ENCODE measurements around the gene E2F2.

The E2F2 gene

DNA sequence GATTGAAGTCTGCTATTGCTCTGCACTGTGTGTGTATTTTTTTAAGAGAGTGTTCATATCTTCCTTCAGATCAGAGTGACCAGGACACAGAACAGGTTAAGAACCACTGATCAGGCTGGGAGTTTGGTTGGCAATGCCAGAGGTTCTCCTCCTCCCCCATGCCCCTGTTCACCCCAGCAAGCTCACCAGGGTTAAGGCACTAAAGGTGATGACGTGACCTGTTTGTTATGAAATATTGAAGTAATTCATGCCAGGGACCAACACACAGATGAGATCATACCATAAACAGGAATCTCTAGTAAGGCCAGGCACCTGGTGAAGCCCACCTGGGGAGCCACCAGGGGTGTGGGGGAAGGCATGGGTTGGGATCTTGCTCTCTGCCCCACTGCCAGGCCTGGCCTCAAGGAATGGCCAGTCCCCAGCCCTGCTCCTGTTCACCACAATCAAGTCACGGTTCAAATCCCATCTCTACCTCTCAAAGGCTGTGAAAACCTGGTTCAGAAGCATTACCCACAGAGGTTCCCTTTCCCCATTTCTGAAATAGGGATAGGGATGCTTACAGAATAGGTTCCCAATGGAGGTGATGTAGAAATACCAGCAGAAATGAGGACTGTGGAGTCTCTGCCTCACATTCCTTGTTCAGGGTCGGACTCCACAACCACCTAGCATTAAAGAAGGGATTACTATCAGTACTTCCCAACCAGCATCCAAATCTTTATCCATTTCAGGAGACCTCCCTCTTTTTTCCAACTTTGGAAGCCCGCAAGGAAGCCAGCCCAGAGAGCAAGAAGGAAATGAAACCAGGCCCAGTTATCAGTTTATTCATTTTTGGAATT, 25.8 kb upstream of the E2F2 start:
- Mint-ChIP-seq H3K4me1 (peaks cover 75% of the 10 kb centered on the region), H3K4me3 (peak overlapping the region; percentile 95 to 97), H3K9me3 (no peaks in the 10 kb centered on the region), H3K27me3 (peaks cover 10% of the 10 kb centered on the region), H3K27ac (peak overlapping the region; percentile 58 to 81)
- DNase-seq = no peak
- ATAC-seq = no peak

DNA sequence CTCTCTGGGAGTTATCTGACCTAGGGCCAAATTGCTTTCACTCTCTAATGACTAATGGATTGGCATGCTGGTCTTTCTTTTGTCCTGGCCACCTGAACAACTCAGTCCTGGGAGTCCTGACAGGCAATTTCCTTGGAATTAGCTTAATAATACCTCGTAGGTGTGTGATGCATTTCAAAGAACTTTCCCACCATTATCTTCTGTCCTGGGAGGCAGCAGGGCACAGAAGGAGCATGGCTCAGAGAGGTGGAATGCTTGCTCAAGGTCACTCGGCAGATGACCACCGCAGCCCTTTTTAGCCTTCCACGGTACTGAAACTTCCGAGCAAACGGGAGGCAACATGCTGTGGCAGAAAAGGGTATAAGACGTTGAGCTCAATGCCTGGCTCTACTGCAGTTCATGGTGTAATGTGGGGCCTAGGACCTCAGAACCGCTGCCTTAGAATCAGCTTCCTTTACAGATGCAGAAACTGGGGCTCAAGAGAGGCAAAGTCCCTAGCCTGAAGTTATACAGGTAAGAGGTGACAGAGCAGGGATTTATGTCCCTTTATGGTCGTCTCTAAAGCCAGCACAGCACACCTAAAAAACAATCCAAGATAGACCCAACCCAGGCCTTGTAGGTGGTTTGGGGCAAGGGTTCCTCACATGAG, 25.1 kb upstream of the E2F2 start:
- peak overlapping the region; percentile 43 to 58 for H3K27ac Mint-ChIP-seq
- H3K4me1 Mint-ChIP-seq = peaks cover 74% of the 10 kb centered on the region
- DNase-seq (no peak), ATAC-seq (no peak)
- H3K4me3 Mint-ChIP-seq = peak overlapping the region; percentile 87 to 97
- peaks cover 7% of the 10 kb centered on the region for H3K27me3 Mint-ChIP-seq
- H3K9me3 Mint-ChIP-seq = no peaks in the 10 kb centered on the region

DNA sequence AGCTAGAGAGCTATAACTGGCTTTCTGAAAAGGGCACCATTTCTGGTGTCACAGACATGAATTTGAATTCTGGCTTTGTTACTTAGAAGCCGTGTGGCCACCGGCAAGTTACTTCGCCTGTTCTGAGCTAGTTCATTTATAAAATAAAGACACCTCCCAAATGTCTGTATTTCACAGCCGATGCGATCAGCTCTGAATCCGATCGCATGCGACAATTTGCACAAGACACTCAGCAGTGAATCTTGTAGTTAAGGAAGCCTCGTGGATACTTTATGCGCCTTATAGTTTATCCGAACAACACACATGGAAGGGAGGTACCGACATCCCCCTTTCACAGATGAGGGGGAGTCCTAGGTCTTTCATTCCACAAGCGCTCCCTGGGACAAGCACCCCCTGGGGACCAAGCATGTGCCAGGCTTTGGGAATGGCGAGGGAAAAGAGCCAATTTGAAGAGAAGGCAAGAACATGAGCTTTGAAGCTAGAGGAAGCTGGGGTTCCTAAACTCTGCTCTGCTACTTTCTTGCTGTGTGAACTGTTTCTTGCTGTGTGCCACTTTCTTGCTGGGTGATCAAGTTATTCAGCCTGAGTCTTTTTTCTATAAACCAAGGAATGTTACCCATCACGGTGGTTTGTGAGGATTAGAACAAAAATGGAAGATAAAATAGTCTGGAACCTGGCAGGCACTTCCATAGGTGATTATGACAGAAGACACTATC, 24.4 kb upstream of the E2F2 start:
- Mint-ChIP-seq H3K27me3 (peaks cover under 1% of the 10 kb centered on the region), H3K9me3 (no peaks in the 10 kb centered on the region), H3K4me1 (peaks cover 74% of the 10 kb centered on the region), H3K4me3 (peak overlapping the region; percentile 87 to 97), H3K27ac (peak overlapping the region; percentile 55 to 87)
- DNase-seq = no peak
- peak; percentile 20 for ATAC-seq

DNA sequence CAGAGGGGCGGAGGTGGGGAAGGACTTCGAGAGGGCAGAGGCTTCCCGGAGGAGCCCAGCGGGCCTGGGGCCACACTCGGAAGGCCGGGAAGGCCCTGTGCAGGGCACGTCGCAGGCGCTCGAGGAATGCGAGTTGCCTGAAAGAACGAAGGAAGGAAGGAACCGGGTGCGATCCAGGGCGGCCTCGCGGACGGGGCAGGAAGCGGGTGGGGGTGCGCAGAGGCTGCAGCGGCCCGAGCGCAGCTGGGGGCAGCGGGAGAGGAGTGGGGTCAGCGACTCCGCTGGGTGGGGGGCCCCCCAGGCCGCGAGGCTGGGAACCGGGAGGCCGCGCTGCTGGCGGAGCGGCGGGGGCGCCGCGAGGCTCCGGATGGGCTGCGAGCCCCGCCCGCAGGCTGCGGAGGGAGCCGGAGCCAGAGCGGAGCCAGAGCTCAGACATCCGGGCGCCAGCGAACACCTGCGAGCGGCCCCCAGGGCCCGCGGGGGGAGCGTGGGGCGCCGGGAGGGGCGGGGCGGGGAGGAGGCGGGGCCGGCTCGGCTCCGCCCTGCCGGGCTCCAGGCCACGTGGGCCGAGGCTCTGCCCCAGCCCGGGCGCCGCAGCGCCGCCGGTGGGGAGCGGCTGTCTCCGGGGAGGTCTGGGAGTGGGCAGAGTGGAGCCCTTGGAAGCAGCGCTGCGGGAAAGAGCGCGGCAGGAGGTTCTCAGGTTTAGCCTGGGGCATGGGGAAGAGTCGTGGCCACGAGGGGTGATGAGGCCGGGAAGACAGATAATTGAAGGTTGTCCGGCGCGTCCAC, 23.6 kb upstream of the E2F2 start:
- ATAC-seq (peak; percentile 81), DNase-seq (peak; percentile 83 to 84)
- Mint-ChIP-seq H3K27ac (peak overlapping the region; percentile 95 to 97), H3K9me3 (no peaks in the 10 kb centered on the region), H3K27me3 (no peaks in the 10 kb centered on the region), H3K4me3 (peak overlapping the region; percentile 95 to 97), H3K4me1 (peaks cover 67% of the 10 kb centered on the region)

DNA sequence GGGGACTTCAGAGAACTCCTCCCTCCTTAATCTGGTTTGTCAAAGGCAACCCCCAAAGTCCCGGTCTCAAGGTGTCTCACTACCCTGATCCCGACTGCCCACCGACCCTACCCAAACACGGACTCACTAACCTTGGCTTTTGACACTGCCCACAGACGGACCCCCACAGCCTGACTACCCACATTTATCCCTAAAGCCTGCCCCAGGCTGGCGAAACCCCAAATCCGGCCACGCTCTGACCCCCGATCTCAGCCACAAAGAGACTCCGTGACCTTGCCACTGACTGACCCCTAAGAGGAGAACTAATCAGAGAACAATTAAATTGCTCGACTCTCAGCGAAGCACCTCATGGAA, 23.1 kb upstream of the E2F2 start:
- Mint-ChIP-seq H3K9me3 (no peaks in the 10 kb centered on the region), H3K4me1 (peaks cover 65% of the 10 kb centered on the region), H3K27ac (peak overlapping the region; percentile 95 to 97), H3K4me3 (peak overlapping the region; percentile 93 to 95), H3K27me3 (no peaks in the 10 kb centered on the region)
- ATAC-seq (no peak), DNase-seq (no peak)

DNA sequence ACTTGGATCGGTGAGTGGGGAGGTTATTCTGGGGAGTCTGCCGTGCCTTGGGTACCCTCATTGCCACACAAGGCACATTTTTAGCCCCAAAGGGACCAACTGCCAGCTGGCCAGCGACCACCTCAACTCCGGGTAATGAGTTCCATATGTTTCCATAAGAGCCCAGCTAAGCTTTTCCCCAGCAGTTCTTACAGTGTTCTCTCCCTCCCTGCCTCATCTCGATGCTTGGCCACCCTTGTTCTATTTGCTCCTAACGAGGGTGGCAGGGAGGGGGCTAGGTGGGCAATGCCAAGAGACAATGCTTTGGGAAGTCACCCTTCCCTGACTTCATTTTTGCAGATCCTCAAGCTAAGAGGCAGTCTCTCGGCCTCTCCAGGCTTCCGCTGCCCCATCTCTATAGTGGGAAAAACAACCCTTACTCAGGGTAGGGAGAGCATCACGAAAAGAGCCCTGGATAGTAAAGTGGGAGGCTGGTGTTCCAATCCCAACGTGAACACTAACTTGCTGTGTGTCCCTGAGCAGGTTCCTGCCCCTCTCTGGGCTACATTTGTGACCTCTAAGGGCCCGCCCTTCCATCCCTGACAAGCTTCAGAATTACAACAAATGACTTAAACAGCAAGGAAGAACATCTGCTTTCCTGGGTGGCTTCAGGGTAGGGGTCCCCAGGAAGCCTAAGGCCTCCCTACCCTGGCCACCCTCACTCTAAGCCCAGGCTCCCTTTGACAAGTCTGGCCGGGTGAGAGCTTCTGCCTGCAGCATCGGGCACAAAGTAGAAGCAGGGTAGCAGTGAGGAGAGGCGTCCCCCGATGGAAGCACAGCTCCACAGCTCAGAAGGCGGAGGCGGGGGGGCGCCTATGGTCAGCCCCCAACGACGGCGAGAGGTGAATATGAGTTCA, 22.4 kb upstream of the E2F2 start:
- no peak for DNase-seq
- Mint-ChIP-seq H3K27me3 (no peaks in the 10 kb centered on the region), H3K4me1 (peaks cover 65% of the 10 kb centered on the region)

DNA sequence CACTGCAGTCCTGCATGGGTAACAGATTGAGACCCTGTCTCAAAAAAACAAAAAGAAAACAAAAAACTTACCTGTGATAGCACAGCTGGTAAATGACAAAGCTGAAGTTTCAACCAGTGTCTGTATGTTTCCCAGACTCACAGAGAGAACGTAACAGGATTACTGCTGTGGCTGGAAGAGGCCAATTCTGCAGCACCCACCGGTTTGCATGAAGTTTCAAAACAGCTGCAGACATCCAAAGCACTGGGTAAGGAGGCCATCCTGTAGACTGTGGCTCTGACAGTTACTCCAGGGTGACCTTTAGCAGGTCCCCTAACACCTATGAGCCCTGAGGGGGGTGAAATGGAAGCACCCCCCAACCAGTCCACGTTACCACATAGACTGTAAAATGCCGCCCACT, 20.8 kb upstream of the E2F2 start:
- no peaks in the 10 kb centered on the region for H3K9me3 Mint-ChIP-seq
- H3K27me3 Mint-ChIP-seq = no peaks in the 10 kb centered on the region
- peaks cover 53% of the 10 kb centered on the region for H3K4me1 Mint-ChIP-seq
- no peak overlapping the region for H3K27ac Mint-ChIP-seq
- ATAC-seq (no peak), DNase-seq (no peak)
- no peak overlapping the region for H3K4me3 Mint-ChIP-seq

More for the DNA sequence above, 22.4 kb upstream of the E2F2 start:
- Mint-ChIP-seq H3K9me3 (no peaks in the 10 kb centered on the region), H3K27ac (peak overlapping the region in 1 of 2 donors; percentile 95), H3K4me3 (peak overlapping the region; percentile 93 to 95)
- no peak for ATAC-seq

DNA sequence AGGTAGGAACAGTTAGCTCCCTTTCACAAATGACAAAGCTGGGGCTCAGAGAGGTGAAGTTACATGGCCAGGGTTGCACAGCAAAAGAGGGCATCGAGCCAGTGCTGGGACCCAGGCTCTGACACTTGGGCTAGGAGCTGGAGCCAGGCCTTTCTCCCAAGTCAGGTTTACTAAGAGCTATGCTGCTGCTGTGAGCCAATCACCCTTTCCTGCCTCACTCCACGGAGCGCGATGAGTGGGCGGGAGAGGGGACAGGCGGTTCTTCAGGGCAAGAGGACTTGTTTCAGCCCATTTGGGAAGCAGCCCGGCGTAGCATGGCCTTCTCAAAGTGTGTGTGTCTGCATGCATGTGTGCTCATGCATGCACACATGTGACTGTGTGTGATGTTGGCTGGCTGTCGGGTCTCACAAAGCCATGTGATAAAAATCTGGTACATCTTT, 17.7 kb upstream of the E2F2 start:
- no peak for ATAC-seq

DNA sequence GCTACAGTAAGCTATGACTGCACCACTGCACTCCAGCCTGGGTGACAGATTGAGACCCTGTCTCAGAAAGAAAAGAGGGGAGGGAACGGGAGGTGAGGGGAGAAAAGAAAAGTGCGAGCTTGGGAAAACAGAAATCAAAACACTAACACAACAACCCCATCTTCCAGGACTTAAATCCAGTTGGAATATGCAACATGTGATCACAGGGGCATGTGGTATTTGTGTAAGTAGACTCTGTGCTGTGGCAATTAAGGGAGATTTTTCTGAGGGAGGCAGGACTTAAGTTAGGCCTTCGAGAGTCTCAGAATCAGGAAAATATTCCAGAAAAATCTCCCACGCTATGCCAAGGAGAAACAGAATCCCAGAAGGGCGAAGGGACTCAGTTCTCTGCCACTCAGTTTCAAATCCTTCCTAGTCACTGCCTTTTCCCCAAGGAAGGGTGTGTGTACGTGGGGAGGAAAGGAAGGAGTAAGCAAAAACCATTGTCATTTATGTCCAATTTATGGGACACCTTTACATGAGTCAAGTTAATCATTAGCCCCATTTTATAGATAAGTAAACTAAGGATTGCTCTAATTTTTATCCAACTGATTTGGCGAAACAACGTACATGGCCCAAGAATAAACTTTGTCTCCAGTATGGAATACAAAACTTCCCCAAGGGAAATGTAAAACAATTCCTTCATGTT, 16.0 kb upstream of the E2F2 start:
- no peaks in the 10 kb centered on the region for H3K27me3 Mint-ChIP-seq
- no peak overlapping the region for H3K4me3 Mint-ChIP-seq
- DNase-seq (no peak), ATAC-seq (no peak)
- H3K4me1 Mint-ChIP-seq = peaks cover 24% of the 10 kb centered on the region
- H3K27ac Mint-ChIP-seq = peak overlapping the region in 1 of 2 donors; percentile 74
- H3K9me3 Mint-ChIP-seq = no peaks in the 10 kb centered on the region

More for the DNA sequence above, 17.7 kb upstream of the E2F2 start:
- Mint-ChIP-seq H3K27me3 (no peaks in the 10 kb centered on the region), H3K4me1 (peaks cover 35% of the 10 kb centered on the region), H3K27ac (peak overlapping the region in 1 of 2 donors; percentile 72), H3K9me3 (no peaks in the 10 kb centered on the region), H3K4me3 (no peak overlapping the region)
- DNase-seq = no peak

DNA sequence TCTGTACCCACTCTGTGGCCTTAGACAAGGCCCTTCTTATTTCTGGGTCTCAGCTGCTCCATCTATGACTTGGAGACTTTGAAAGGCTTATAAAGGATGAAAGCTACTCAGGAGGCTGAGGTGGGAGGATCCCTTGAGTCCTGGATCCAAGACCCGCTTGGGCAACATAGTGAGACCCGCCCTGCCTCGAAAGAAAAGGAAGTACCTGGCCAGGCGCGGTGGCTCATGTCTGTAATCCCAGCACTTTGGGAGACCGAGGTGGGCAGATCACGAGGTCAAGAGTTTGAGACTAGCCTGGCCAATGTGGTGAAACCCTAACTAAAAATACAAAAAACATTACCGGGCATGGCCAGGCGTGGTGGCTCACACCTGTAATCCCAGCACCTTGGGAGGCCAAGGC, 14.8 kb upstream of the E2F2 start:
- DNase-seq (no peak), ATAC-seq (no peak)
- Mint-ChIP-seq H3K9me3 (no peaks in the 10 kb centered on the region), H3K27ac (no peak overlapping the region), H3K27me3 (no peaks in the 10 kb centered on the region), H3K4me3 (no peak overlapping the region), H3K4me1 (peaks cover 13% of the 10 kb centered on the region)

DNA sequence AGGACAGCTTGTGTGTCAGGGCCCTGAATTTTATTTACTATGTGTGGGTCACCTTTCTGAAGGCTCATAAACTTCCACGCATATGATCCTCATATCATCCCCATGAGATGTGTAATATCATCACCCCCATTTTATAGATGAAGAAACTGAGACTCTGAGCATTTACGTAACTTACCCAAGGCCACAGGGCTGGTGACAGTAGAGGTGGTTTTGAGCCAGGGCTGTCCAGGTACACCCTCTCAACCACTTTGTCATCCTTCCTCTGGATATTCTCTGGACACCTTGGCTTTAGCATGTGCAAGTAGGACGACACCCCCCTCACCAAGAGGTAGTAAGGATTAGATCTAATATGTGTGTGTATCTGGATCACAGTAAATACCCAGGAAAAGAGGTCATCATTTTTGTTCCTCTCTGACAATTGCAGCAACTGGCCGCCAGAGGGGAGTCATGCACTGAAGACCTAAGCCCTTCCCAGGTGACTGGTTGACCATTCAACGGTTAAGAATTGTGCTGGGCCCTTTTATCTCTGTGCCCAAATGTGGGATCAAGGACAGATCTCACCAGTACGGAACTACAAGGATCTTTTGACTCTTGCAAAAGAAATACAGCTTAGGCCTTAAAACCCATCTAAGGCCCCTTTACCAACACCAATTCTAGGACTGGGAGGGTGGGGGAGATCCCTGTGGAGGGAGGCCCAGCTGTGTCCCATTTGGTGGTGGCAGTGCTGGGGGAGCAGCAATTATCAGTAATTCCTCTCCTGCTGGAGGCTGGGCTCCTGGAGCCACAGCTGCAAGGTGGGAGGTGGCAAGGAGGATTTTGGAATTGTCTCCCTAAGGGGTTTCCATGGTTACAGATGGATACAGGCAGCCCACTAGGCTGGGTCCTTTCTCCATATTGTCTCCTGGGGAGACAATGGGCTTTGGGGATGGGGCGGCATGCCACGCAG, 13.7 kb upstream of the E2F2 start:
- DNase-seq = peak; percentile 68 to 73
- H3K4me3 Mint-ChIP-seq = no peak overlapping the region
- H3K27ac Mint-ChIP-seq = no peak overlapping the region
- peak; percentile 62 for ATAC-seq
- H3K27me3 Mint-ChIP-seq = no peaks in the 10 kb centered on the region
- no peaks in the 10 kb centered on the region for H3K9me3 Mint-ChIP-seq
- peaks cover 15% of the 10 kb centered on the region for H3K4me1 Mint-ChIP-seq

DNA sequence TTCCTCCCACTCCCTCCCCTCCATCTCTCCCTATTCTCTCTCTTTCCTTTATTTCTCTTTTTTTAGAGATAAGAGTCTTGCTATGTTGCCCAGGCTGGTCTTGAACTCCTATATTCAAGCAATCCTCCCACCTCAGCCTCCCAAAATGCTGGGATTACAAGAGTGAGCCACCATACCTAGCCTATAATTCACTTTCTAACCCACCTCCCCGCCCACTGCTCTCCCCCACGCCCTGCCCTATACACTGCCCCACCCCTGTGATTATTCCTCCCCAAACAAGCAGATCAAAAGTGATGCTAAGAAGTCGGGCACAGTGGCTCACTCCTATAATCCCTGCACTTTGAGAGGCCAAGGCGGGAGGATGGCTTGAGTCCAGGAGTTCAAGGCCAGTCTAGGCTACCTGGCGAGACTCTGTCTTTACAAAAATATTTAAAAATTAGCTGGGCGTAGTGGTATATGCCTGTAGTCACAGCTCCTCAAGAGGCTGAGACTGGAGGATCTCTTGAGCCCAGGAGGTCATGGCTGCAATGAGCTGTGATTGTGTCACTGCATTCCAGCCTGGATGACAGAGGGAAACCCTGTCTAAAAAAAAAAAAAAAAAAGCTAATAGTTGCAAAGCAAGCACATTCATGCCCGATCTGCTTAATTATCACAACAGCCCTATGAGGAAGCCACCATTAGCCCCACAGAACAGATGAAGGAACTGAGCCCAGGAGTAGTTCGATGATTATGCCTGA, 12.8 kb upstream of the E2F2 start:
- ATAC-seq (no peak), DNase-seq (no peak)
- Mint-ChIP-seq H3K4me1 (peaks cover 19% of the 10 kb centered on the region), H3K4me3 (no peak overlapping the region), H3K9me3 (no peaks in the 10 kb centered on the region), H3K27ac (no peak overlapping the region), H3K27me3 (no peaks in the 10 kb centered on the region)
